ENCODE data around the gene THOC6. TPM values are rescaled to one million over a fixed set of nuclear protein-coding genes. Genes with fewer than 3 reads are reported as not detected.

Gene THOC6
- total RNA-seq, 4 donors from 2014 or later = 15.7 to 33.9 (median 26.7) TPM

GRCh38 chr16:3003582-3004270, 20.1 kb upstream of the THOC6 start:
- peak; percentile 99 for ATAC-seq (ENCODE audit: low FRiP score)
- DNase-seq (ENCODE audit: low spot score) = peak; percentile 78
- TF ChIP-seq CTCF (IDR thresholded peaks at IDR 0.05) = peak in 1 of 3 donors; percentile 4

- TF ChIP-seq CTCF (IDR thresholded peaks at IDR 0.05) = no peak
- DNase-seq (ENCODE audit: low spot score) (no peak), ATAC-seq (ENCODE audit: low FRiP score) (peak; percentile 37)
Observed at GRCh38 chr16:3004319-3004718, 19.5 kb upstream of the THOC6 start.

GRCh38 chr16:3004781-3005284, 19.0 kb upstream of the THOC6 start:
- no peak for TF ChIP-seq CTCF (IDR thresholded peaks at IDR 0.05)
- no peak for ATAC-seq (ENCODE audit: low FRiP score)
- no peak for DNase-seq (ENCODE audit: low spot score)

- ATAC-seq (ENCODE audit: low FRiP score) (no peak), DNase-seq (ENCODE audit: low spot score) (no peak)
- no peak for TF ChIP-seq CTCF (IDR thresholded peaks at IDR 0.05)
Observed at GRCh38 chr16:3007059-3007956, 16.5 kb upstream of the THOC6 start.

- ATAC-seq (ENCODE audit: low FRiP score) = no peak
- TF ChIP-seq CTCF (IDR thresholded peaks at IDR 0.05) = no peak
Observed at GRCh38 chr16:3007957-3008689, 15.7 kb upstream of the THOC6 start.

GRCh38 chr16:3008690-3009037, 15.2 kb upstream of the THOC6 start:
- DNase-seq (ENCODE audit: low spot score) (no peak), ATAC-seq (ENCODE audit: low FRiP score) (no peak)
- TF ChIP-seq CTCF (IDR thresholded peaks at IDR 0.05) = no peak

More at GRCh38 chr16:3007957-3008689, 15.7 kb upstream of the THOC6 start:
- no peak for DNase-seq (ENCODE audit: low spot score)
